Daoy (cell line): ENCODE results near the gene DNPEP. TPM values are rescaled to one million over a fixed set of nuclear protein-coding genes. Genes with fewer than 3 reads are reported as not detected.

Experiments
- total RNA-seq: library from RNA; depleted of rRNA; stranded (reverse); fragments of >200 nt; shearing (Covaris generic); gene quantifications from 2 replicates; pipeline ENCODE4 v1.2.3, GENCODE V29; 2014; rRNA removed

Gene DNPEP
- total RNA-seq, 1 experiment from 2014 or later: 72.1 TPM

Other genes starting within 250 kb of the DNPEP start
- 13.6 and 22.0 TPM in 2 replicates for gene NHEJ1, start 227.1 kb downstream of the DNPEP start, total RNA-seq
- 0.63 and 0.86 TPM in 2 replicates for gene SLC23A3, start 217.9 kb downstream of the DNPEP start, total RNA-seq
- gene CNPPD1, start 211.0 kb downstream of the DNPEP start, total RNA-seq: 36.2 and 41.3 TPM in 2 replicates
- gene RETREG2, start 209.6 kb downstream of the DNPEP start, total RNA-seq: 33.3 and 48.8 TPM in 2 replicates
- 31.2 and 32.3 TPM in 2 replicates for gene ZFAND2B, start 181.1 kb downstream of the DNPEP start, total RNA-seq
- 9.0 and 10.5 TPM in 2 replicates for gene ABCB6, start 169.0 kb downstream of the DNPEP start, total RNA-seq
- 27.1 and 56.9 TPM in 2 replicates for gene ATG9A, start 158.3 kb downstream of the DNPEP start, total RNA-seq
- gene ANKZF1, start 158.1 kb downstream of the DNPEP start, total RNA-seq: 25.2 and 25.8 TPM in 2 replicates
- 2.7 and 3.2 TPM in 2 replicates for gene GLB1L, start 142.5 kb downstream of the DNPEP start, total RNA-seq
- 5.4 and 8.9 TPM in 2 replicates for gene STK16, start 142.4 kb downstream of the DNPEP start, total RNA-seq
- not detected in 2 replicates for gene TUBA4B, start 134.7 kb downstream of the DNPEP start, total RNA-seq
- 65.0 and 79.9 TPM in 2 replicates for gene TUBA4A, start 134.0 kb downstream of the DNPEP start, total RNA-seq
- gene DNAJB2, start 108.5 kb downstream of the DNPEP start, total RNA-seq: 19.9 and 20.2 TPM in 2 replicates
- gene PTPRN, start 78.5 kb downstream of the DNPEP start, total RNA-seq: 0.21 and 1.3 TPM in 2 replicates
- not detected in 2 replicates for gene RESP18, start 55.2 kb downstream of the DNPEP start, total RNA-seq
- gene DES, start 30.5 kb upstream of the DNPEP start, total RNA-seq: 0.17 and 0.77 TPM in 2 replicates
- 4.9 and 18.4 TPM in 2 replicates for gene SPEG, start 46.9 kb upstream of the DNPEP start, total RNA-seq
- 30.0 and 47.6 TPM in 2 replicates for gene GMPPA, start 111.0 kb upstream of the DNPEP start, total RNA-seq
- 0.42 TPM in 1 of 2 replicates, not detected in the other for gene ASIC4, start 126.6 kb upstream of the DNPEP start, total RNA-seq
- gene CHPF, start 155.9 kb upstream of the DNPEP start, total RNA-seq: 51.1 and 69.0 TPM in 2 replicates
- 2.4 and 2.5 TPM in 2 replicates for gene TMEM198, start 156.1 kb upstream of the DNPEP start, total RNA-seq
- gene OBSL1, start 183.6 kb upstream of the DNPEP start, total RNA-seq: 45.3 and 58.2 TPM in 2 replicates
- 0.36 and 0.80 TPM in 2 replicates for gene INHA, start 184.4 kb upstream of the DNPEP start, total RNA-seq
- 14.0 and 16.9 TPM in 2 replicates for gene STK11IP, start 209.9 kb upstream of the DNPEP start, total RNA-seq
- gene SLC4A3, start 239.7 kb upstream of the DNPEP start, total RNA-seq: 2.3 and 2.4 TPM in 2 replicates